ENCODE data around the gene WDR77. TPM values are rescaled to one million over a fixed set of nuclear protein-coding genes. Genes with fewer than 3 reads are reported as not detected.

Gene WDR77
- total and polyA plus RNA-seq, 9 of the 15 experiments (the other 6 are each of a cell fraction or from before 2014, with no cell fraction given), result 20.6 to 160 (median 75.3) TPM

GRCh38 chr1:111448918-111449702 lies at the start of gene WDR77, which contains the start of gene ATP5PB (continued):
- peak in 1 of 2 experiments; percentile 61; a peak in 1 of 4 replicates for TF ChIP-seq UBTF (IDR thresholded peaks at IDR 0.05; ENCODE audit: borderline replicate concordance in 1 of 2, low read depth in 2 of 2, low read length in 2 of 2)
- TF ChIP-seq TAF1 (IDR thresholded peaks at IDR 0.05; ENCODE audit: control insufficient read depth, extremely low read depth, insufficient read depth, low read length, severe bottlenecking), result peak; percentile 76
- TF ChIP-seq MECOM (CRISPR knock-in tag; IDR thresholded peaks at IDR 0.05), result no peak
- TF ChIP-seq NFE2 (IDR thresholded peaks at IDR 0.05; ENCODE audit: low read depth), result no peak
- peak; percentile 95 for TF ChIP-seq GTF2E2 (tag; IDR thresholded peaks at IDR 0.05)
- TF ChIP-seq PKNOX1 (IDR thresholded peaks at IDR 0.05), result peak; percentile 74
- TF ChIP-seq ZNF239 (CRISPR knock-in tag; IDR thresholded peaks at IDR 0.05), result no peak
- 0 out of 4 replicates have a peak, but pooled peaks of 1 of the 2 experiments have one; percentile 62 for TF ChIP-seq SRF (CRISPR knock-in tag; IDR thresholded peaks at IDR 0.05)
- TF ChIP-seq ZNF740 (CRISPR knock-in tag; IDR thresholded peaks at IDR 0.05), result no peak
- no peak for TF ChIP-seq ZNF740 (tag; IDR thresholded peaks at IDR 0.05)
- TF ChIP-seq NFIX (CRISPR knock-in tag; IDR thresholded peaks at IDR 0.05; ENCODE audit: low read depth), result no peak
- TF ChIP-seq DPF2 (IDR thresholded peaks at IDR 0.05), result no peak; the same call in 1 of the 2 replicates
- TF ChIP-seq KDM2B (CRISPR knock-in tag; IDR thresholded peaks at IDR 0.05), result no peak
- peak in 1 of 2 experiments; percentile 53; a peak in 1 of 4 replicates for TF ChIP-seq FOXK2 (conservative IDR thresholded peaks at IDR 0.05 in 1 of 2, IDR thresholded peaks at IDR 0.05 in 1 of 2; ENCODE audit: low read depth in 2 of 2)
- TF ChIP-seq ZBTB26 (CRISPR knock-in tag; IDR thresholded peaks at IDR 0.05), result no peak; the same call in 1 of the 2 replicates
- no peak for TF ChIP-seq ZFP1 (CRISPR knock-in tag; IDR thresholded peaks at IDR 0.05)
- TF ChIP-seq KLF16 (IDR thresholded peaks at IDR 0.05), result no peak
- peak; percentile 33 for TF ChIP-seq CCNT2 (IDR thresholded peaks at IDR 0.05; ENCODE audit: borderline replicate concordance, extremely low read depth, insufficient read length, low read depth, low read length)
- TF ChIP-seq DNMT1 (IDR thresholded peaks at IDR 0.05), result no peak
- TF ChIP-seq HNRNPLL (IDR thresholded peaks at IDR 0.05; ENCODE audit: low read depth, low read length, poor library complexity, severe bottlenecking), result peak; percentile 52
- TF ChIP-seq MAZ (CRISPR knock-in tag; conservative IDR thresholded peaks at IDR 0.05 in 1 of 2, IDR thresholded peaks at IDR 0.05 in 1 of 2), result peak in 1 of 2 experiments; percentile 46; a peak in 2 of 4 replicates
- TF ChIP-seq MCM3 (IDR thresholded peaks at IDR 0.05), result no peak
- no peak for TF ChIP-seq TARDBP (IDR thresholded peaks at IDR 0.05)
